ENCODE results near the gene DNM1.

- TF ChIP-seq CTCF (IDR thresholded peaks at IDR 0.05) (no peak), POLR2A (IDR thresholded peaks at IDR 0.05) (no peak)
Observed at GRCh38 chr9:128211981-128212281, 8.8 kb downstream of the DNM1 start.

All from testis (tissue), 2 donors.